Endothelial cell of umbilical vein (primary cell): ENCODE measurements around the gene LARP6. TPM values are rescaled to one million over a fixed set of nuclear protein-coding genes. Genes with fewer than 3 reads are reported as not detected.

Experiments
- BruUV-seq: library from RNA; stranded (reverse); fragments of 400-500 nt; replicated peaks from 2 replicates; lab custom pipeline; 2021; lab: Mats Ljungman, UMichigan
- CTCF ChIA-PET: fragments of 300-600, 350-600 bp; sonication (Branson Sonifier 250); formaldehyde crosslinking; loops from one replicate; lab custom pipeline; 2021; ENCODE audit warnings: antibody characterized with exemption, inconsistent platforms; lab: Charles Lee
- POLR2A ChIA-PET: fragments of 300-600, 350-600 bp; sonication (Branson Sonifier 250); formaldehyde crosslinking; loops from one replicate; lab custom pipeline; 2021; ENCODE audit warnings: antibody characterized with exemption, inconsistent platforms; lab: Charles Lee
- DNase-seq: peaks from one replicate; pipeline ENCODE4 v3.0.0-alpha.2; 2011; ENCODE audit warnings: low read depth, low spot score
- FAIRE-seq: peaks from 2 replicates; lab custom pipeline; 2011; peaks lifted over from hg19 to GRCh38; lab: Jason Lieb, UNC
- H2AFZ ChIP-seq: 2 replicates; pipeline ENCODE4 v1.6.0; 2012; ENCODE audit warnings: low read depth, low read length, control low read depth, inconsistent platforms
- H3K27ac ChIP-seq: 2 replicates; pipeline ENCODE4 v1.5.1; 2011; ENCODE audit warnings: low read depth, mild to moderate bottlenecking, control low read depth, low read length, moderate library complexity; ENCODE audit not compliant: insufficient read depth
- H3K27me3 ChIP-seq, 2 experiments: 2 replicates each; pipeline versions ENCODE4 v1.6.0 to v1.6.1; 2011; ENCODE audit warnings: low read length in 2 of 2, mixed read lengths in 1 of 2; ENCODE audit not compliant: control insufficient read depth in 2 of 2, insufficient read depth in 2 of 2
- H3K36me3 ChIP-seq, 2 experiments: 2 replicates in 1 of 2; 3 replicates in 1 of 2; pipeline ENCODE4 v1.5.1; 2011; ENCODE audit warnings: low read length in 2 of 2, mild to moderate bottlenecking in 1 of 2, moderate library complexity in 1 of 2; ENCODE audit not compliant: control insufficient read depth in 2 of 2, insufficient read depth in 2 of 2; ENCODE audit errors: extremely low read depth in 1 of 2
- H3K4me1 ChIP-seq: 3 replicates; pipeline ENCODE4 v1.5.1; 2011; ENCODE audit warnings: mild to moderate bottlenecking, low read length; ENCODE audit not compliant: control insufficient read depth, insufficient read depth; ENCODE audit errors: extremely low read depth
- H3K4me2 ChIP-seq: 2 replicates; pipeline ENCODE4 v1.6.1; 2011; ENCODE audit warnings: low read length, control low read depth, mixed read lengths; ENCODE audit not compliant: insufficient read depth
- H3K4me3 ChIP-seq, 3 experiments: fragments of 200-600 bp in 1 of 3; sonication (generic), shearing (Covaris generic) in 1 of 3; replicated peaks in 1 of 3; 2 replicates each; pipeline ENCODE4 v1.5.1; 2011 to 2016; ENCODE audit warnings: control low read depth in 3 of 3, low read length in 3 of 3, mild to moderate bottlenecking in 2 of 3, inconsistent platforms in 1 of 3, low read depth in 1 of 3, moderate library complexity in 1 of 3; ENCODE audit not compliant: insufficient read depth in 1 of 3
- H3K79me2 ChIP-seq: 2 replicates; pipeline ENCODE4 v1.6.0; 2012; ENCODE audit warnings: low read length, inconsistent platforms; ENCODE audit not compliant: control insufficient read depth, insufficient read depth
- H3K9ac ChIP-seq: replicated peaks from 2 replicates; pipeline ENCODE3; 2011; ENCODE audit warnings: low read length, control low read depth; ENCODE audit not compliant: insufficient read depth; ENCODE audit errors: extremely low read depth
- H3K9me1 ChIP-seq: replicated peaks from 3 replicates; pipeline ENCODE4 v1.6.0; 2011; ENCODE audit warnings: mild to moderate bottlenecking, low read length; ENCODE audit not compliant: control insufficient read depth, insufficient read depth; ENCODE audit errors: extremely low read depth
- H3K9me3 ChIP-seq: replicated peaks from 2 replicates; pipeline ENCODE4 v1.5.1; 2012; ENCODE audit warnings: low read length, inconsistent platforms; ENCODE audit not compliant: control insufficient read depth, insufficient read depth
- H4K20me1 ChIP-seq: replicated peaks from 2 replicates; pipeline ENCODE3; 2011; ENCODE audit warnings: mild to moderate bottlenecking, low read length; ENCODE audit not compliant: control insufficient read depth, insufficient read depth; ENCODE audit errors: extremely low read depth
- CTCF ChIP-seq, 2 donors: IDR thresholded peaks; 1 replicate in 1 of 2; 2 replicates in 1 of 2; pipeline ENCODE4 v1.5.1; 2011; ENCODE audit warnings: low read length in 2 of 2, mild to moderate bottlenecking in 2 of 2, moderate library complexity in 2 of 2, control low read depth in 1 of 2, inconsistent platforms in 1 of 2, low read depth in 1 of 2; ENCODE audit not compliant: insufficient read depth in 1 of 2; ENCODE audit errors: extremely low read depth in 1 of 2
- EZH2 ChIP-seq: IDR thresholded peaks from 2 replicates; pipeline ENCODE4 v1.6.1; 2012; ENCODE audit warnings: borderline replicate concordance, low read depth, mild to moderate bottlenecking, moderate library complexity, low read length, inconsistent platforms; ENCODE audit not compliant: severe bottlenecking
- FOS ChIP-seq: IDR thresholded peaks from 2 replicates; pipeline ENCODE4 v1.6.1; 2011; ENCODE audit warnings: mild to moderate bottlenecking, low read length, moderate library complexity, borderline replicate concordance; ENCODE audit not compliant: insufficient read depth
- GATA2 ChIP-seq: IDR thresholded peaks from 2 replicates; pipeline ENCODE4 v1.7.0; 2011; ENCODE audit warnings: low read depth, mild to moderate bottlenecking, moderate library complexity, mixed read lengths, low read length; ENCODE audit not compliant: insufficient read length, insufficient read depth
- JUN ChIP-seq: IDR thresholded peaks from 2 replicates; pipeline ENCODE4 v1.6.1; 2011; ENCODE audit warnings: borderline replicate concordance, low read depth; ENCODE audit not compliant: insufficient read length, insufficient read depth
- MAX ChIP-seq: IDR thresholded peaks from 2 replicates; pipeline ENCODE4 v1.6.1; 2011; ENCODE audit not compliant: insufficient read depth, insufficient read length
- MYC ChIP-seq: IDR thresholded peaks from one replicate; pipeline ENCODE4 v1.6.1; 2011; ENCODE audit warnings: mild to moderate bottlenecking, low read depth, low read length
- POLR2A ChIP-seq: IDR thresholded peaks from 2 replicates; pipeline ENCODE4 v1.6.1; 2012; ENCODE audit warnings: low read depth, mild to moderate bottlenecking, control low read depth, low read length
- POLR2AphosphoS5 ChIP-seq: IDR thresholded peaks from 2 replicates; pipeline ENCODE4 v1.6.1; 2012; ENCODE audit warnings: low read depth, mild to moderate bottlenecking, control low read depth, low read length, moderate library complexity; ENCODE audit not compliant: insufficient read depth
- dilution Hi-C: fragments of 300-500 bp; cut with MboI; formaldehyde crosslinking; loops from one replicate; pipeline ENCODE4 v1.15.0; 2019; ENCODE audit warnings: low sequenced_read_pairs; ENCODE audit not compliant: extremely low pct_ligation_motif_present
- intact Hi-C: fragments of 100-400 bp; cut with micrococcal nuclease; formaldehyde crosslinking; loops from one replicate; pipeline ENCODE4 v1.10.0; 2022
- polyA plus RNA-seq, 4 experiments: library from polyadenylated mRNA; depleted of rRNA in 3 of 4; stranded (reverse) in 3 of 4; unstranded in 1 of 4; fragments of >200 nt; gene quantifications; 2 replicates each; pipeline versions ENCODE4 v1.2.1 to v1.2.3, GENCODE V29; 2011 to 2012; ENCODE audit warnings: missing spikeins in 1 of 4
- total RNA-seq: library from RNA; stranded (reverse); gene quantifications from 2 replicates; pipeline ENCODE4 v1.2.3, GENCODE V29; 2021

Gene LARP6
- total and polyA plus RNA-seq, 2 donors (not counting 3 experiments of a cell fraction or from before 2014, with no cell fraction given): 16.9 to 56.2 TPM

- no peak overlapping the region for H3K9ac ChIP-seq
- no peaks in the 10 kb centered on the region for H3K9me3 ChIP-seq
- H2AFZ ChIP-seq: no peak overlapping the region
- dilution Hi-C loops: no loop called here
- no peak overlapping the region for H3K27ac ChIP-seq
- ChIA-PET CTCF (interaction anchor here (1.0 to 2.5 kb wide), 6 partner anchors 9 to 44 kb away, joined by 3 to 20 read pairs (median 6); partner anchors contain the start of genes LARP6, LRRC49 and THAP10), POLR2A (no interaction called here)
- TF ChIP-seq MAX: no peak
- TF ChIP-seq FOS: peak; percentile 33
- TF ChIP-seq POLR2AphosphoS5: no peak
- TF ChIP-seq CTCF (IDR thresholded peaks at IDR 0.05; ENCODE audit: extremely low read depth in 1 of 2, insufficient read depth in 1 of 2, low read depth in 1 of 2, low read length in 2 of 2): no peak
- TF ChIP-seq MYC: no peak
- TF ChIP-seq EZH2: no peak
- TF ChIP-seq JUN: peak; percentile 46
- TF ChIP-seq POLR2A: no peak
- TF ChIP-seq GATA2: no peak
- FAIRE-seq: no peak
- H3K9me1 ChIP-seq: no peaks in the 10 kb centered on the region
- peak; percentile 31 for DNase-seq
- H3K79me2 ChIP-seq: no peaks in the 10 kb centered on the region
- no peaks in the 10 kb centered on the region for H3K27me3 ChIP-seq
- H3K36me3 ChIP-seq: no peaks in the 10 kb centered on the region
- H3K4me3 ChIP-seq: no peak overlapping the region
- intact Hi-C loops: no loop called here
- no peaks in the 10 kb centered on the region for H3K4me1 ChIP-seq
- no TSS peak for BruUV-seq
- H3K4me2 ChIP-seq: no peak overlapping the region
- H4K20me1 ChIP-seq: no peaks in the 10 kb centered on the region
Measured at GRCh38 chr15:70870051-70870450, 16.1 kb upstream of the LARP6 start.
